Uterus (tissue), 2 donors: ENCODE measurements around the gene CTIF.

ENCODE experiments used
- POLR2A ChIP-seq, 2 donors: fragments of 450-650 bp; IDR thresholded peaks; one replicate each; pipeline ENCODE4 v1.6.1; 2016; ENCODE audit warnings: antibody characterized with exemption in 2 of 2, mild to moderate bottlenecking in 1 of 2, moderate library complexity in 1 of 2
- TF ChIP-seq, protein P1 (sequence below), 4 experiments: fragments of 200-600 bp in 2 of 4; fragments of 450-650 bp in 2 of 4; sonication (generic) in 2 of 4; IDR thresholded peaks; one replicate each; pipeline ENCODE4 v1.5.1; 2016 to 2019; ENCODE audit warnings: antibody characterized with exemption in 4 of 4, mild to moderate bottlenecking in 2 of 4, moderate library complexity in 1 of 4

DNA sequence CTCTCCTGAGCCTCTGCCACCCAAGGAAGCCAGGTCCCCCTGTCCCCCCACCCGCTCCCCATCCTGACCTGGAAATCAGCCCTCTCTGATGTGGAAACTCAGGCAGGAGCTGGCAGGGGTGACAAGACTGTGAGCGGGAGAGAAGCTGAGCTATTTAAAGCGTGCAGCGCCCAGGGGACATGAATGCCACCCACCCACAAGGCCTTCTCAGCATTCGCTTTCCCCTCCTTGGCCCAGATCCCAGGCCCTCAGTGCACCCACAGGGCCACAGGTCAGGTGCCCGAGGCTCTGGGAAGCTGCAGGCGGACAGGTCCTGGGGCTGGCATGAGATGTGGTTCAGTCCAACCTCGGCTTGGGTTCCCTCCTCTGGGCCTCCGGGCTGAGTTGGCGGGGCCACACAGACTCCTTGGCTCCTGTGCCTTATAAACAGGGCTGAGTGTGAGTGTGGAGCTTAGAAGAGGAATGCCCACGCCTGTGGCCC, 243.6 kb downstream of the CTIF start:
- TF ChIP-seq, protein P1, sequence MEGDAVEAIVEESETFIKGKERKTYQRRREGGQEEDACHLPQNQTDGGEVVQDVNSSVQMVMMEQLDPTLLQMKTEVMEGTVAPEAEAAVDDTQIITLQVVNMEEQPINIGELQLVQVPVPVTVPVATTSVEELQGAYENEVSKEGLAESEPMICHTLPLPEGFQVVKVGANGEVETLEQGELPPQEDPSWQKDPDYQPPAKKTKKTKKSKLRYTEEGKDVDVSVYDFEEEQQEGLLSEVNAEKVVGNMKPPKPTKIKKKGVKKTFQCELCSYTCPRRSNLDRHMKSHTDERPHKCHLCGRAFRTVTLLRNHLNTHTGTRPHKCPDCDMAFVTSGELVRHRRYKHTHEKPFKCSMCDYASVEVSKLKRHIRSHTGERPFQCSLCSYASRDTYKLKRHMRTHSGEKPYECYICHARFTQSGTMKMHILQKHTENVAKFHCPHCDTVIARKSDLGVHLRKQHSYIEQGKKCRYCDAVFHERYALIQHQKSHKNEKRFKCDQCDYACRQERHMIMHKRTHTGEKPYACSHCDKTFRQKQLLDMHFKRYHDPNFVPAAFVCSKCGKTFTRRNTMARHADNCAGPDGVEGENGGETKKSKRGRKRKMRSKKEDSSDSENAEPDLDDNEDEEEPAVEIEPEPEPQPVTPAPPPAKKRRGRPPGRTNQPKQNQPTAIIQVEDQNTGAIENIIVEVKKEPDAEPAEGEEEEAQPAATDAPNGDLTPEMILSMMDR (IDR thresholded peaks at IDR 0.05), result no peak
- TF ChIP-seq POLR2A (IDR thresholded peaks at IDR 0.05), result no peak
